Chondrocyte (in vitro differentiated cells): Measurements from ENCODE around the gene SLU7. TPM values are rescaled to one million over a fixed set of nuclear protein-coding genes. Genes with fewer than 3 reads are reported as not detected.

Source experiments
- DNase-seq: peaks from one replicate; pipeline ENCODE4 v3.0.0; 2021; ENCODE audit warnings: mixed read lengths, low spot score
- H3K27ac Mint-ChIP-seq: one replicate; pipeline ENCODE4 v1.8.0; 2021; ENCODE audit warnings: mild to moderate bottlenecking, moderate library complexity, mixed read lengths; ENCODE audit not compliant: unreplicated experiment
- H3K27me3 Mint-ChIP-seq: 2 replicates; pipeline ENCODE4 v1.8.0; 2021; ENCODE audit warnings: low read depth, mixed read lengths
- H3K36me3 Mint-ChIP-seq: 2 replicates; pipeline ENCODE4 v1.8.0; 2021; ENCODE audit warnings: low read depth, mixed read lengths
- H3K4me1 Mint-ChIP-seq: 2 replicates; pipeline ENCODE4 v1.8.0; 2021; ENCODE audit warnings: low read depth, mild to moderate bottlenecking, mixed read lengths
- H3K4me3 Mint-ChIP-seq: one replicate; pipeline ENCODE4 v1.8.0; 2021; ENCODE audit warnings: mild to moderate bottlenecking, moderate library complexity, mixed read lengths; ENCODE audit not compliant: unreplicated experiment
- H3K9me3 Mint-ChIP-seq: 2 replicates; pipeline ENCODE4 v1.8.0; 2021; ENCODE audit warnings: low read depth, mixed read lengths
- total RNA-seq: library from RNA; stranded (reverse); gene quantifications from 3 replicates; pipeline ENCODE4 v1.2.1, GENCODE V29; 2021
- TF ChIP-seq, protein P1 (sequence below): fragments of 200-600 bp; sonication (generic); IDR thresholded peaks from 2 replicates; pipeline ENCODE4 v1.5.0; 2021; ENCODE audit warnings: antibody characterized with exemption, mild to moderate bottlenecking, moderate library complexity

SLU7 gene
- total RNA-seq, 1 donor from 2014 or later: 29.5 TPM

- Mint-ChIP-seq H3K9me3 (no peaks in the 10 kb centered on the region), H3K27me3 (peaks cover 41% of the 10 kb centered on the region), H3K4me3 (no peak overlapping the region), H3K36me3 (peaks cover 5% of the 10 kb centered on the region), H3K4me1 (no peaks in the 10 kb centered on the region), H3K27ac (no peak overlapping the region)
- no peak for DNase-seq
- TF ChIP-seq, protein P1, sequence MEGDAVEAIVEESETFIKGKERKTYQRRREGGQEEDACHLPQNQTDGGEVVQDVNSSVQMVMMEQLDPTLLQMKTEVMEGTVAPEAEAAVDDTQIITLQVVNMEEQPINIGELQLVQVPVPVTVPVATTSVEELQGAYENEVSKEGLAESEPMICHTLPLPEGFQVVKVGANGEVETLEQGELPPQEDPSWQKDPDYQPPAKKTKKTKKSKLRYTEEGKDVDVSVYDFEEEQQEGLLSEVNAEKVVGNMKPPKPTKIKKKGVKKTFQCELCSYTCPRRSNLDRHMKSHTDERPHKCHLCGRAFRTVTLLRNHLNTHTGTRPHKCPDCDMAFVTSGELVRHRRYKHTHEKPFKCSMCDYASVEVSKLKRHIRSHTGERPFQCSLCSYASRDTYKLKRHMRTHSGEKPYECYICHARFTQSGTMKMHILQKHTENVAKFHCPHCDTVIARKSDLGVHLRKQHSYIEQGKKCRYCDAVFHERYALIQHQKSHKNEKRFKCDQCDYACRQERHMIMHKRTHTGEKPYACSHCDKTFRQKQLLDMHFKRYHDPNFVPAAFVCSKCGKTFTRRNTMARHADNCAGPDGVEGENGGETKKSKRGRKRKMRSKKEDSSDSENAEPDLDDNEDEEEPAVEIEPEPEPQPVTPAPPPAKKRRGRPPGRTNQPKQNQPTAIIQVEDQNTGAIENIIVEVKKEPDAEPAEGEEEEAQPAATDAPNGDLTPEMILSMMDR: no peak
Measured at GRCh38 chr5:160450164-160450932, 31.5 kb upstream of the SLU7 start.

GRCh38 chr5:160449458-160449857 is 30.6 kb upstream of the SLU7 start:
- peaks cover 5% of the 10 kb centered on the region for H3K36me3 Mint-ChIP-seq
- H3K4me3 Mint-ChIP-seq: no peak overlapping the region
- H3K27ac Mint-ChIP-seq: no peak overlapping the region
- no peaks in the 10 kb centered on the region for H3K4me1 Mint-ChIP-seq
- DNase-seq: no peak
- H3K9me3 Mint-ChIP-seq: no peaks in the 10 kb centered on the region
- peaks cover 46% of the 10 kb centered on the region for H3K27me3 Mint-ChIP-seq
- TF ChIP-seq, protein P1: no peak

GRCh38 chr5:160448886-160449285 is 30.0 kb upstream of the SLU7 start:
- no peaks in the 10 kb centered on the region for H3K9me3 Mint-ChIP-seq
- no peak overlapping the region for H3K27ac Mint-ChIP-seq
- peaks cover 5% of the 10 kb centered on the region for H3K36me3 Mint-ChIP-seq
- H3K4me1 Mint-ChIP-seq: no peaks in the 10 kb centered on the region
- TF ChIP-seq, protein P1: no peak
- H3K4me3 Mint-ChIP-seq: no peak overlapping the region
- peaks cover 45% of the 10 kb centered on the region for H3K27me3 Mint-ChIP-seq
- DNase-seq: no peak

DNA sequence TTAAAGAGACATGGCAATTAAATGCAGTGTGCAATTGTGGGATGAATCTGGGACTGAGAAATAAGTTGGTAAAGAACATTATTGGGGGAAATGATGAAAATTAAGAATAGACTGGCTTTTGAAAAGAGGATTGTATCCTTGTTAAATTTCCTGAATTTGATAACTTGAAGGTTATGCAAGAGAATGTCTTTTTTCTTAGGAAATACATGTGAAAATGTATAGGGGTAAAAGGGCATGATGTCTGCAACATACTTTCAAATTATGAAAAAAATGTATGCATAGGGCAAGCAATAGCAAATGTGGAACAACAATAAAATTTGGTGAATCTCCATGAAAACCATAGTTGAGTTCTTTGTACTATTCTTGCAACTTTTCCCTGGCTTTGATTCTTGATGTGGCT is 26.9 kb upstream of the SLU7 start:
- DNase-seq: no peak
- no peaks in the 10 kb centered on the region for H3K9me3 Mint-ChIP-seq
- H3K27me3 Mint-ChIP-seq: peaks cover 40% of the 10 kb centered on the region
- no peak overlapping the region for H3K27ac Mint-ChIP-seq
- no peak overlapping the region for H3K4me3 Mint-ChIP-seq
- no peaks in the 10 kb centered on the region for H3K4me1 Mint-ChIP-seq
- TF ChIP-seq, protein P1: no peak
- H3K36me3 Mint-ChIP-seq: peaks cover 5% of the 10 kb centered on the region

- Mint-ChIP-seq H3K4me3 (no peak overlapping the region), H3K27me3 (peaks cover 38% of the 10 kb centered on the region), H3K27ac (no peak overlapping the region), H3K36me3 (peaks cover 5% of the 10 kb centered on the region), H3K9me3 (no peaks in the 10 kb centered on the region), H3K4me1 (no peaks in the 10 kb centered on the region)
- DNase-seq: no peak
- TF ChIP-seq, protein P1: no peak
Measured at GRCh38 chr5:160445132-160445531, 26.3 kb upstream of the SLU7 start.
